Neural progenitor cell (in vitro differentiated cells): ENCODE data around the gene NAP1L5. TPM values are rescaled to one million over a fixed set of nuclear protein-coding genes. Genes with fewer than 3 reads are reported as not detected.

Experiments used
- DNase-seq: peaks from one replicate; pipeline ENCODE4 v3.0.0-alpha.2; 2016; ENCODE audit warnings: low spot score
- H2AFZ ChIP-seq: fragments of 200-600 bp; sonication (generic); replicated peaks from 2 replicates; pipeline ENCODE4 v1.6.1; 2016; ENCODE audit warnings: antibody characterized with exemption
- H3F3A ChIP-seq: fragments of 200-600 bp; sonication (generic); 2 replicates; pipeline ENCODE4 v1.6.1; 2016; ENCODE audit warnings: antibody characterized with exemption, low read depth
- H3K27ac ChIP-seq: fragments of 200-600 bp; sonication (generic); 2 replicates; pipeline ENCODE4 v1.5.1; 2016; ENCODE audit warnings: mild to moderate bottlenecking
- H3K27me3 ChIP-seq: fragments of 200-600 bp; sonication (generic); 2 replicates; pipeline ENCODE4 v1.6.1; 2016; ENCODE audit warnings: mild to moderate bottlenecking, moderate library complexity
- H3K36me3 ChIP-seq: fragments of 200-600 bp; sonication (generic); 2 replicates; pipeline ENCODE4 v1.5.1; 2016
- H3K4me1 ChIP-seq: fragments of 200-600 bp; sonication (generic); 2 replicates; pipeline ENCODE4 v1.6.1; 2016; ENCODE audit warnings: mixed run types
- H3K4me2 ChIP-seq: fragments of 200-600 bp; sonication (generic); 2 replicates; pipeline ENCODE4 v1.6.1; 2016
- H3K4me3 ChIP-seq: fragments of 200-600 bp; sonication (generic); 2 replicates; pipeline ENCODE4 v1.5.1; 2016
- H3K79me2 ChIP-seq: fragments of 200-600 bp; sonication (generic); 2 replicates; pipeline ENCODE4 v1.6.1; 2016; ENCODE audit warnings: low read depth
- H3K9ac ChIP-seq: fragments of 200-600 bp; sonication (generic); 2 replicates; pipeline ENCODE4 v1.6.1; 2016
- H3K9me3 ChIP-seq: fragments of 200-600 bp; sonication (generic); 2 replicates; pipeline ENCODE4 v1.5.1; 2016; ENCODE audit warnings: low read depth
- H4K20me1 ChIP-seq: fragments of 200-600 bp; sonication (generic); 2 replicates; pipeline ENCODE4 v1.6.1; 2016; ENCODE audit warnings: low read depth
- H3K27ac Mint-ChIP-seq: 3 replicates; pipeline ENCODE4 v1.8.0; 2021; ENCODE audit warnings: mixed read lengths
- H3K27me3 Mint-ChIP-seq: 2 replicates; pipeline ENCODE4 v1.8.0; 2022; ENCODE audit warnings: low read depth, mild to moderate bottlenecking, inconsistent platforms, moderate library complexity, mixed read lengths; ENCODE audit not compliant: insufficient read depth
- H3K36me3 Mint-ChIP-seq: 3 replicates; pipeline ENCODE4 v1.8.0; 2021; ENCODE audit warnings: mixed read lengths
- H3K4me1 Mint-ChIP-seq: 3 replicates; pipeline ENCODE4 v1.8.0; 2021; ENCODE audit warnings: mixed read lengths
- H3K4me3 Mint-ChIP-seq: 3 replicates; pipeline ENCODE4 v1.8.0; 2021; ENCODE audit warnings: mild to moderate bottlenecking, moderate library complexity, mixed read lengths
- H3K9me3 Mint-ChIP-seq: 3 replicates; pipeline ENCODE4 v1.8.0; 2020; ENCODE audit warnings: mixed read lengths
- EZH2 ChIP-seq: fragments of 200-600 bp; sonication (generic); IDR thresholded peaks from 2 replicates; pipeline ENCODE4 v1.6.1; 2017; ENCODE audit warnings: antibody characterized with exemption, mild to moderate bottlenecking, moderate library complexity
- EZH2phosphoT487 ChIP-seq: fragments of 200-600 bp; sonication (generic); IDR thresholded peaks from 2 replicates; pipeline ENCODE4 v1.6.1; 2017; ENCODE audit warnings: antibody characterized with exemption
- total RNA-seq: library from RNA; depleted of rRNA; stranded (reverse); fragments of >200 nt; gene quantifications from 2 replicates; pipeline ENCODE4 v1.2.3, GENCODE V29; 2015; ENCODE audit warnings: low replicate concordance
- TF ChIP-seq, protein P1 (sequence below): fragments of 200-600 bp; sonication (generic); IDR thresholded peaks from 2 replicates; pipeline ENCODE4 v1.5.1; 2017; ENCODE audit warnings: antibody characterized with exemption, mild to moderate bottlenecking

NAP1L5 gene
- total RNA-seq, 1 donor from 2014 or later, result 6.9 TPM

DNA sequence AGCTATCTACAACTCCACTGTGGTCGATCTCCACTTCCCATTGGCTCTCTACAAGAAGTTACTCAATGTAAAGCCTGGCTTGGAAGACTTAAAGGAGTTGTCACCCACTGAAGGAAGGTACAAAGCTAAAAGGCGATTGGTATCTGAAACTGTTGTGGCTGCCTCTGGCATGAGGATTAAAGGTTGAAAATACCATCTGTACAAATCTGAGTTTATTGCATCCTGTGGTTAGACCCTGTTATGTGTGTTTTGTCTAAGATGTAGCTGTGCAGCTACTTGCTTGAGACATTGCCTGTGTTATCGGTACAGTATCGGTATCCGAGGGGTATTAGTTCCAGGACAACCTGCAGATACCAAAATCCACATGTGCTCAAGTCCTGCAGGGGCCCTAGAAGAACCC lies 16.4 kb downstream of the NAP1L5 start:
- no peaks in the 10 kb centered on the region for H3K9me3 ChIP-seq
- no peaks in the 10 kb centered on the region for H3K9me3 Mint-ChIP-seq
- no peaks in the 10 kb centered on the region for H3K27me3 ChIP-seq
- H3K4me3 Mint-ChIP-seq, result no peak overlapping the region
- no peaks in the 10 kb centered on the region for H3F3A ChIP-seq
- H3K4me1 ChIP-seq, result no peaks in the 10 kb centered on the region
- H3K27me3 Mint-ChIP-seq, result no peaks in the 10 kb centered on the region
- no peaks in the 10 kb centered on the region for H3K36me3 ChIP-seq
- H3K27ac Mint-ChIP-seq, result no peak overlapping the region
- H3K4me3 ChIP-seq, result no peak overlapping the region
- H3K36me3 Mint-ChIP-seq, result no peaks in the 10 kb centered on the region
- no peaks in the 10 kb centered on the region for H3K79me2 ChIP-seq
- no peak overlapping the region for H3K9ac ChIP-seq
- H3K4me2 ChIP-seq, result no peak overlapping the region
- no peak overlapping the region for H2AFZ ChIP-seq
- H4K20me1 ChIP-seq, result no peaks in the 10 kb centered on the region
- TF ChIP-seq EZH2phosphoT487 (no peak), EZH2 (no peak)
- TF ChIP-seq, protein P1, sequence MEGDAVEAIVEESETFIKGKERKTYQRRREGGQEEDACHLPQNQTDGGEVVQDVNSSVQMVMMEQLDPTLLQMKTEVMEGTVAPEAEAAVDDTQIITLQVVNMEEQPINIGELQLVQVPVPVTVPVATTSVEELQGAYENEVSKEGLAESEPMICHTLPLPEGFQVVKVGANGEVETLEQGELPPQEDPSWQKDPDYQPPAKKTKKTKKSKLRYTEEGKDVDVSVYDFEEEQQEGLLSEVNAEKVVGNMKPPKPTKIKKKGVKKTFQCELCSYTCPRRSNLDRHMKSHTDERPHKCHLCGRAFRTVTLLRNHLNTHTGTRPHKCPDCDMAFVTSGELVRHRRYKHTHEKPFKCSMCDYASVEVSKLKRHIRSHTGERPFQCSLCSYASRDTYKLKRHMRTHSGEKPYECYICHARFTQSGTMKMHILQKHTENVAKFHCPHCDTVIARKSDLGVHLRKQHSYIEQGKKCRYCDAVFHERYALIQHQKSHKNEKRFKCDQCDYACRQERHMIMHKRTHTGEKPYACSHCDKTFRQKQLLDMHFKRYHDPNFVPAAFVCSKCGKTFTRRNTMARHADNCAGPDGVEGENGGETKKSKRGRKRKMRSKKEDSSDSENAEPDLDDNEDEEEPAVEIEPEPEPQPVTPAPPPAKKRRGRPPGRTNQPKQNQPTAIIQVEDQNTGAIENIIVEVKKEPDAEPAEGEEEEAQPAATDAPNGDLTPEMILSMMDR, result no peak
- H3K27ac ChIP-seq, result no peak overlapping the region
- DNase-seq, result no peak
- H3K4me1 Mint-ChIP-seq, result no peaks in the 10 kb centered on the region

DNA sequence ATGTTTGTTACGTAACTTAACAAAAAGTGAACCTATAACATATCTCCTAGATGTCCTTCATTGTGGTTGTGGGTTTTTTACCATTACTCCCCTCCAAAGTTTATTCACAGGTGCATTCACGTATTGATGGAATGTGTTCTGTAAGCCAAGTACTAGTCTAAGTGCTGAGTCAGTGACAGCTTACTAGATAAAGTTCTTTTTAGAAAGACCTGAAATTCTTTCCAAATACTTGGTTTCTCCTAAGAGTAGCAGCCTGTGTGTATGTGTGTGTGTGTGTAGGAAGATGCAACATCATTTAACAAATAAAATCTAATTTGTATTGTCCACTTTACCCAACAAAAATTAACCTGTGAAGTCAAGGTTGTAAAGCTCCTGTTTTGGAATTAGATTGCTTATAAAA lies 22.1 kb downstream of the NAP1L5 start:
- no peak for TF ChIP-seq EZH2phosphoT487
- TF ChIP-seq EZH2, result no peak
- Histone ChIP-seq H3K9me3 (no peaks in the 10 kb centered on the region), H3K27ac (no peak overlapping the region), H4K20me1 (no peaks in the 10 kb centered on the region), H3K4me3 (no peak overlapping the region), H2AFZ (no peak overlapping the region), H3K27me3 (no peaks in the 10 kb centered on the region), H3K4me1 (no peaks in the 10 kb centered on the region), H3F3A (no peaks in the 10 kb centered on the region), H3K79me2 (no peaks in the 10 kb centered on the region), H3K36me3 (no peaks in the 10 kb centered on the region), H3K4me2 (no peak overlapping the region), H3K9ac (no peak overlapping the region)
- Mint-ChIP-seq H3K27ac (no peak overlapping the region), H3K36me3 (no peaks in the 10 kb centered on the region), H3K27me3 (no peaks in the 10 kb centered on the region), H3K4me3 (no peak overlapping the region), H3K9me3 (no peaks in the 10 kb centered on the region), H3K4me1 (no peaks in the 10 kb centered on the region)
- DNase-seq, result no peak

DNA sequence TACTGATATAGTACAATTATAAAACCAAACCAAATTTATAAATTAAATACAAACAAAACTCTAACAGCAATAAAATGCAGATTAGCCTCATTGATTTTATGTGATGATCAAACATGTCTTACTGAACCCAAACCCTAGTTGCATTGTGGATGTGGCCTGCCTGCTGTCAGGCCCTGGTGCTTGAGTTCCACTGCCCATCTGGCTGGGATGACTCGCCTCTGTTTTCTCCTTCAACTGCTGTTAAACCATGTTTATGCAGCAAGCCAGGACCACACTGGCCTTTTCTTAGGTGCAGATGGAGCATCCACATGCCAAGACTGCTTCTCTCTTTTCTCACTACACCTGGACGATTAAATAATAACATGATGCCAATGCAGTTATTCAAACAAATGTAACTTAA lies 22.6 kb downstream of the NAP1L5 start:
- H3K27me3 Mint-ChIP-seq, result no peaks in the 10 kb centered on the region
- Histone ChIP-seq H3K4me1 (no peaks in the 10 kb centered on the region), H4K20me1 (no peaks in the 10 kb centered on the region), H3F3A (no peaks in the 10 kb centered on the region), H3K27me3 (no peaks in the 10 kb centered on the region), H3K4me3 (no peak overlapping the region), H3K79me2 (no peaks in the 10 kb centered on the region), H3K9me3 (no peaks in the 10 kb centered on the region), H3K9ac (no peak overlapping the region), H3K36me3 (no peaks in the 10 kb centered on the region), H2AFZ (no peak overlapping the region), H3K4me2 (no peak overlapping the region), H3K27ac (no peak overlapping the region)
- H3K4me1 Mint-ChIP-seq, result no peaks in the 10 kb centered on the region
- H3K27ac Mint-ChIP-seq, result no peak overlapping the region
- no peak for DNase-seq
- no peak overlapping the region for H3K4me3 Mint-ChIP-seq
- no peaks in the 10 kb centered on the region for H3K36me3 Mint-ChIP-seq
- H3K9me3 Mint-ChIP-seq, result no peaks in the 10 kb centered on the region
- no peak for TF ChIP-seq EZH2phosphoT487
- TF ChIP-seq, protein P1, result no peak
- TF ChIP-seq EZH2, result no peak

- H3K27me3 Mint-ChIP-seq, result no peaks in the 10 kb centered on the region
Measured at GRCh38 chr4:88674565-88674964, 23.1 kb downstream of the NAP1L5 start.

More at GRCh38 chr4:88674565-88674964, 23.1 kb downstream of the NAP1L5 start:
- no peaks in the 10 kb centered on the region for H3K79me2 ChIP-seq
- Mint-ChIP-seq H3K4me3 (no peak overlapping the region), H3K9me3 (no peaks in the 10 kb centered on the region), H3K4me1 (no peaks in the 10 kb centered on the region), H3K27ac (no peak overlapping the region), H3K36me3 (no peaks in the 10 kb centered on the region)
- DNase-seq, result no peak
- no peaks in the 10 kb centered on the region for H3K36me3 ChIP-seq
- no peaks in the 10 kb centered on the region for H4K20me1 ChIP-seq
- no peak overlapping the region for H3K9ac ChIP-seq
- no peak overlapping the region for H3K4me2 ChIP-seq
- H3K27me3 ChIP-seq, result no peaks in the 10 kb centered on the region
- TF ChIP-seq EZH2 (no peak), EZH2phosphoT487 (no peak)
- TF ChIP-seq, protein P1, result no peak
- H2AFZ ChIP-seq, result no peak overlapping the region
- no peaks in the 10 kb centered on the region for H3K4me1 ChIP-seq
- no peaks in the 10 kb centered on the region for H3K9me3 ChIP-seq
- no peak overlapping the region for H3K4me3 ChIP-seq
- H3F3A ChIP-seq, result no peaks in the 10 kb centered on the region
- H3K27ac ChIP-seq, result no peak overlapping the region
